A549 (cell line): ENCODE results near the gene TRPV6. TPM values are rescaled to one million over a fixed set of nuclear protein-coding genes. Genes with fewer than 3 reads are reported as not detected.
A peak's percentile ranks its signal among the peaks of the same experiment; 100 is the strongest.

Experiments
- ATAC-seq, 2 experiments: fragments of 200-7000 bp in 1 of 2; fragments of >200 bp in 1 of 2; cut with Nextera tagmentation in 1 of 2; cut with Tn5 transposase in 1 of 2; 3 replicates each; pipeline versions ENCODE4 v1.8.0 to v1.9.1; 2018 to 2020; ENCODE audit warnings: mild to moderate bottlenecking in 1 of 2, moderate library complexity in 1 of 2
- CTCF ChIA-PET: fragments of 300-600 bp; sonication (Branson Sonifier 250); formaldehyde crosslinking; extraction: SDS; loops from one replicate; lab custom pipeline; 2021; ENCODE audit warnings: antibody characterized with exemption, inconsistent platforms; lab: Yijun Ruan, JAX
- POLR2A ChIA-PET: fragments of 350-600 bp; formaldehyde crosslinking; extraction: SDS; loops from one replicate; lab custom pipeline; 2021; ENCODE audit warnings: antibody characterized with exemption, inconsistent platforms; lab: Yijun Ruan, JAX
- DNase-seq, 2 experiments: peaks; one replicate each; pipeline versions ENCODE4 v3.0.0 to v3.0.0-alpha.2; 2011 to 2016; ENCODE audit warnings: low read depth in 1 of 2, low spot score in 1 of 2
- FAIRE-seq: peaks from 2 replicates; lab custom pipeline; 2011; peaks lifted over from hg19 to GRCh38; lab: Jason Lieb, UNC
- H3K27ac ChIP-seq, 2 experiments: fragments of >200 bp; sonication (Bioruptor Twin); formaldehyde crosslinking; 3 replicates each; pipeline ENCODE4 v1.5.1; 2016 to 2017
- H3K4me1 ChIP-seq: fragments of >200 bp; sonication (Bioruptor Twin); formaldehyde crosslinking; 3 replicates; pipeline ENCODE4 v1.6.1; 2016
- H3K4me2 ChIP-seq: fragments of >200 bp; sonication (Bioruptor Twin); formaldehyde crosslinking; 3 replicates; pipeline ENCODE4 v1.6.1; 2016
- H3K4me3 ChIP-seq: fragments of >200 bp; sonication (Bioruptor Twin); formaldehyde crosslinking; 3 replicates; pipeline ENCODE4 v1.5.1; 2016
- H3K9me3 ChIP-seq: fragments of >200 bp; sonication (Bioruptor Twin); formaldehyde crosslinking; 3 replicates; pipeline ENCODE4 v1.6.1; 2016
- BCL3 ChIP-seq: fragments of >200 bp; sonication (Bioruptor Twin); formaldehyde crosslinking; IDR thresholded peaks from 3 replicates; pipeline ENCODE4 v1.6.1; 2016
- BHLHE40 ChIP-seq: IDR thresholded peaks from 2 replicates; pipeline ENCODE4 v1.6.1; 2012; ENCODE audit warnings: low read depth, low read length, inconsistent platforms
- CEBPB ChIP-seq, 2 experiments: fragments of >200 bp in 1 of 2; sonication (Bioruptor Twin) in 1 of 2; formaldehyde crosslinking in 1 of 2; IDR thresholded peaks; 2 replicates each; pipeline ENCODE4 v1.6.1; 2012 to 2016
- CTCF ChIP-seq: fragments of >200 bp; sonication (Bioruptor Twin); formaldehyde crosslinking; IDR thresholded peaks from 3 replicates; pipeline ENCODE4 v1.5.1; 2016
- EHMT2 ChIP-seq: fragments of 200-600 bp; sonication (generic); IDR thresholded peaks from 2 replicates; pipeline ENCODE4 v1.6.1; 2016; ENCODE audit warnings: antibody characterized with exemption, low read depth, mild to moderate bottlenecking, moderate library complexity
- FOSB ChIP-seq: fragments of 250-450 bp; sonication (Bioruptor Pico); IDR thresholded peaks from 2 replicates; pipeline ENCODE4 v1.5.0; 2020; ENCODE audit warnings: mild to moderate bottlenecking, moderate library complexity
- FOXS1 ChIP-seq: fragments of 250-450 bp; sonication (Bioruptor Pico); IDR thresholded peaks from 2 replicates; pipeline ENCODE4 v1.5.0; 2020; ENCODE audit warnings: mild to moderate bottlenecking, moderate library complexity
- HEYL ChIP-seq: fragments of 250-450 bp; sonication (Bioruptor Pico); IDR thresholded peaks from 2 replicates; pipeline ENCODE4 v1.8.0; 2021; ENCODE audit warnings: mild to moderate bottlenecking, moderate library complexity
- HOXB13 ChIP-seq: fragments of 250-450 bp; sonication (Bioruptor Pico); IDR thresholded peaks from 2 replicates; pipeline ENCODE4 v1.5.0; 2020; ENCODE audit warnings: low read depth, mild to moderate bottlenecking, moderate library complexity
- HOXB5 ChIP-seq: fragments of 250-450 bp; sonication (Bioruptor Pico); IDR thresholded peaks from 2 replicates; pipeline ENCODE4 v1.5.0; 2020; ENCODE audit warnings: mild to moderate bottlenecking, moderate library complexity
- JUN ChIP-seq, 2 experiments: fragments of >200 bp; sonication (Bioruptor Twin); formaldehyde crosslinking; IDR thresholded peaks; 2 replicates in 1 of 2; 3 replicates in 1 of 2; pipeline ENCODE4 v1.6.1; 2016 to 2017
- KDM5A ChIP-seq: fragments of 200-600 bp; sonication (generic); IDR thresholded peaks from 2 replicates; pipeline ENCODE4 v1.6.1; 2016; ENCODE audit warnings: antibody characterized with exemption, mild to moderate bottlenecking
- MAFK ChIP-seq: fragments of 450-650 bp; IDR thresholded peaks from 2 replicates; pipeline ENCODE4 v1.6.1; 2014; ENCODE audit not compliant: partially characterized antibody
- MYC ChIP-seq: IDR thresholded peaks from 2 replicates; pipeline ENCODE4 v1.6.1; 2012; ENCODE audit warnings: mild to moderate bottlenecking, inconsistent platforms, low read length, improper control_type of control experiment, borderline replicate concordance
- NPAS2 ChIP-seq: fragments of 250-450 bp; sonication (Bioruptor Pico); IDR thresholded peaks from 2 replicates; pipeline ENCODE4 v1.8.0; 2022; ENCODE audit warnings: mild to moderate bottlenecking, moderate library complexity, borderline replicate concordance
- NR3C1 ChIP-seq: fragments of >200 bp; sonication (Bioruptor Twin); formaldehyde crosslinking; IDR thresholded peaks from 3 replicates; pipeline ENCODE4 v1.6.1; 2017
- PBX3 ChIP-seq: IDR thresholded peaks from 2 replicates; pipeline ENCODE4 v1.6.1; 2012
- POLR2A ChIP-seq: IDR thresholded peaks from 2 replicates; pipeline ENCODE4 v1.6.1; 2012; ENCODE audit warnings: mild to moderate bottlenecking, low read length
- RCOR1 ChIP-seq: fragments of 150-350 bp; IDR thresholded peaks from 2 replicates; pipeline ENCODE4 v1.6.1; 2014; ENCODE audit warnings: antibody characterized with exemption, low read length, low read depth
- SREBF2 ChIP-seq: fragments of 450-650 bp; IDR thresholded peaks from 2 replicates; pipeline ENCODE4 v1.6.1; 2014; ENCODE audit warnings: mild to moderate bottlenecking, moderate library complexity
- USF2 ChIP-seq: fragments of 450-650 bp; IDR thresholded peaks from 2 replicates; pipeline ENCODE4 v1.6.1; 2014; ENCODE audit warnings: antibody characterized with exemption
- ZFP36 ChIP-seq: fragments of 450-650 bp; IDR thresholded peaks from 2 replicates; pipeline ENCODE4 v1.6.1; 2014; ENCODE audit warnings: borderline replicate concordance; ENCODE audit not compliant: partially characterized antibody
- WGBS: methylation state at CpG from one replicate; pipeline ENCODE4 v1.1.6; 2017; ENCODE audit errors: missing lambda C conversion rate; 5-methylcytosine and 5-hydroxymethylcytosine counted together
- polyA plus RNA-seq, 4 experiments: library from polyadenylated mRNA; depleted of rRNA in 3 of 4; stranded (reverse); fragments of >200 nt; fragmentation: RNase III in 1 of 4; extraction: RNeasy Plus Mini Kit Qiagen cat#74134 plus additional on column Dnase treatment in 1 of 4; gene quantifications; 2 replicates in 3 of 4; 3 replicates in 1 of 4; pipeline ENCODE4 v1.2.3, GENCODE V29; 2011 to 2017

Gene TRPV6
- polyA plus RNA-seq, 2 of the 4 experiments (the other 2 are of a cell fraction) = not detected

GRCh38 chr7:142874837-142875236 is 10.7 kb downstream of the TRPV6 start:
- Histone ChIP-seq H3K9me3 (no peaks in the 10 kb centered on the region), H3K27ac (no peak overlapping the region), H3K4me1 (no peaks in the 10 kb centered on the region), H3K4me3 (no peak overlapping the region), H3K4me2 (no peak overlapping the region)
- DNase-seq (no peak), ATAC-seq (no peak), FAIRE-seq (no peak)
- CTCF ChIA-PET = interaction anchor here (1.3 kb wide), 1 partner anchor 9 kb away, joined by 6 read pairs; no protein-coding TSS in a partner anchor
- 19% methylated on average over 6 of the region's 6 CpGs for WGBS
- POLR2A ChIA-PET = no interaction called here
- TF ChIP-seq CEBPB (IDR thresholded peaks at IDR 0.05) (no peak), SREBF2 (no peak), MAFK (no peak), CTCF (no peak), FOXS1 (CRISPR knock-in tag) (no peak), RCOR1 (no peak), KDM5A (no peak), USF2 (no peak), NPAS2 (no peak), HOXB5 (CRISPR knock-in tag) (no peak), NR3C1 (no peak), FOSB (no peak), BCL3 (no peak)

- DNase-seq (no peak), FAIRE-seq (no peak), ATAC-seq (no peak)
- 30% methylated on average over 7 of the region's 7 CpGs for WGBS
- Histone ChIP-seq H3K9me3 (no peaks in the 10 kb centered on the region), H3K4me2 (no peak overlapping the region), H3K4me1 (no peaks in the 10 kb centered on the region), H3K27ac (no peak overlapping the region), H3K4me3 (no peak overlapping the region)
- TF ChIP-seq PBX3 (no peak), FOSB (no peak)
- POLR2A ChIA-PET = no interaction called here
- CTCF ChIA-PET = interaction anchor here (1.3 kb wide), 1 partner anchor 8 kb away, joined by 6 read pairs; no protein-coding TSS in a partner anchor
These were observed 11.1 kb downstream of the TRPV6 start for GRCh38 chr7:142874409-142874808.

- 5% methylated on average over 5 of the region's 5 CpGs for WGBS
These were observed 11.7 kb downstream of the TRPV6 start for GRCh38 chr7:142873871-142874270.

GRCh38 chr7:142873281-142873784 is 12.2 kb downstream of the TRPV6 start:
- Histone ChIP-seq H3K27ac (no peak overlapping the region), H3K4me1 (no peaks in the 10 kb centered on the region), H3K9me3 (no peaks in the 10 kb centered on the region), H3K4me2 (no peak overlapping the region), H3K4me3 (no peak overlapping the region)
- ATAC-seq = peak in 1 of 2 experiments; percentile 83; a peak in 3 of 6 replicates
- no peak for TF ChIP-seq HEYL (CRISPR knock-in tag)
- no peak for TF ChIP-seq JUN (IDR thresholded peaks at IDR 0.05)
- TF ChIP-seq ZFP36 = no peak
- no peak for TF ChIP-seq EHMT2
- TF ChIP-seq FOXS1 (CRISPR knock-in tag) = no peak
- TF ChIP-seq POLR2A = no peak
- no peak for TF ChIP-seq BHLHE40
- no peak for TF ChIP-seq HOXB13 (CRISPR knock-in tag)
- TF ChIP-seq MYC = no peak
- ChIA-PET POLR2A (no interaction called here), CTCF (interaction anchor here (1.0 to 4.0 kb wide), 5 partner anchors 8 to 338 kb away, joined by 3 to 18 read pairs (median 4); partner anchors contain the start of gene EPHB6)
- no peak for FAIRE-seq
- WGBS = 49% methylated on average over 9 of the region's 11 CpGs
- peak; percentile 33 to 38 for DNase-seq

More at GRCh38 chr7:142873871-142874270, 11.7 kb downstream of the TRPV6 start:
- ATAC-seq = no peak
- ChIA-PET CTCF (interaction anchor here (4.0 kb wide), 1 partner anchor 19 kb away, joined by 18 read pairs; the partner anchor contains the start of gene EPHB6), POLR2A (no interaction called here)
- Histone ChIP-seq H3K4me3 (no peak overlapping the region), H3K9me3 (no peaks in the 10 kb centered on the region), H3K4me1 (no peaks in the 10 kb centered on the region), H3K27ac (no peak overlapping the region), H3K4me2 (no peak overlapping the region)
- TF ChIP-seq FOSB (no peak), KDM5A (no peak)
- DNase-seq = no peak
- no peak for FAIRE-seq
